PFSK-1 (cell line): ENCODE results near the gene EEF1AKMT3.

ENCODE experiments used
- FOXP2 ChIP-seq: optimal IDR thresholded peaks from 2 replicates; pipeline ENCODE3; 2011; ENCODE audit warnings: borderline replicate concordance, control low read depth, inconsistent platforms; ENCODE audit not compliant: insufficient read depth; ENCODE audit errors: extremely low read length, extremely low read depth
- POLR2AphosphoS5 ChIP-seq: IDR thresholded peaks from 2 replicates; pipeline ENCODE4 v1.6.1; 2012; ENCODE audit warnings: low read depth, mild to moderate bottlenecking, control low read depth, low read length, moderate library complexity
- TF ChIP-seq, protein P1 (sequence below), 2 experiments: IDR thresholded peaks; 2 replicates each; pipeline versions ENCODE4 v1.6.1 to v1.8.0; 2011 to 2012; ENCODE audit warnings: low read depth in 2 of 2, low read length in 2 of 2, control low read depth in 1 of 2, inconsistent platforms in 1 of 2, mild to moderate bottlenecking in 1 of 2, moderate library complexity in 1 of 2; ENCODE audit not compliant: insufficient read depth in 1 of 2

DNA sequence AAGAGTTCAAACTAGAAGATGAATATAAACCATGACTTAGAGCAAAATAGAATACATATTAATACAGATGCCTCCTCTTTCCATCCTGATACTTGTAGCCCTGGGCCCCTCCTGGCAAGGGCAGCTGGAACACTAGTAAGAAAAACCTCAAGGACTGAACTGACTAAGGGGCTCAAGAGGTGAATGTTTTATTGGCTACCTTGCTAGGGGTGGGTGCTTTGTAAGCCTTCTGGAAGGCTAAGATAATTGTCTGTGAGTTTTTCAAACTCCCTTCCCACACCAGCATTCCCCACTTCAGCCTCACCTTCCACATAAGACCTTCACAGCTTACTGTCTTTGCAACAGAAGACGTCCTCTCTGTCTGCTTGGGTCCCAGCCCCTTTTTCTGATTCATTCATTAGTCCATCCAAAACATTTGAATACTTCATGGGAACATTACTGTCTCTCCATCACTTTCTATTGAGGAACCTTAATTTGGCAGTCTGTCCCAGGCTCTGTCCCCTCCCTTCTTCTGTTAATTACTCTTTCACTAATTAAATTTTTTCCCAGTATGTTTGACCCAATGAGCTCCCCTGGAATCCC is 18.6 kb upstream of the EEF1AKMT3 start:
- TF ChIP-seq FOXP2, result no peak
- TF ChIP-seq, protein P1, sequence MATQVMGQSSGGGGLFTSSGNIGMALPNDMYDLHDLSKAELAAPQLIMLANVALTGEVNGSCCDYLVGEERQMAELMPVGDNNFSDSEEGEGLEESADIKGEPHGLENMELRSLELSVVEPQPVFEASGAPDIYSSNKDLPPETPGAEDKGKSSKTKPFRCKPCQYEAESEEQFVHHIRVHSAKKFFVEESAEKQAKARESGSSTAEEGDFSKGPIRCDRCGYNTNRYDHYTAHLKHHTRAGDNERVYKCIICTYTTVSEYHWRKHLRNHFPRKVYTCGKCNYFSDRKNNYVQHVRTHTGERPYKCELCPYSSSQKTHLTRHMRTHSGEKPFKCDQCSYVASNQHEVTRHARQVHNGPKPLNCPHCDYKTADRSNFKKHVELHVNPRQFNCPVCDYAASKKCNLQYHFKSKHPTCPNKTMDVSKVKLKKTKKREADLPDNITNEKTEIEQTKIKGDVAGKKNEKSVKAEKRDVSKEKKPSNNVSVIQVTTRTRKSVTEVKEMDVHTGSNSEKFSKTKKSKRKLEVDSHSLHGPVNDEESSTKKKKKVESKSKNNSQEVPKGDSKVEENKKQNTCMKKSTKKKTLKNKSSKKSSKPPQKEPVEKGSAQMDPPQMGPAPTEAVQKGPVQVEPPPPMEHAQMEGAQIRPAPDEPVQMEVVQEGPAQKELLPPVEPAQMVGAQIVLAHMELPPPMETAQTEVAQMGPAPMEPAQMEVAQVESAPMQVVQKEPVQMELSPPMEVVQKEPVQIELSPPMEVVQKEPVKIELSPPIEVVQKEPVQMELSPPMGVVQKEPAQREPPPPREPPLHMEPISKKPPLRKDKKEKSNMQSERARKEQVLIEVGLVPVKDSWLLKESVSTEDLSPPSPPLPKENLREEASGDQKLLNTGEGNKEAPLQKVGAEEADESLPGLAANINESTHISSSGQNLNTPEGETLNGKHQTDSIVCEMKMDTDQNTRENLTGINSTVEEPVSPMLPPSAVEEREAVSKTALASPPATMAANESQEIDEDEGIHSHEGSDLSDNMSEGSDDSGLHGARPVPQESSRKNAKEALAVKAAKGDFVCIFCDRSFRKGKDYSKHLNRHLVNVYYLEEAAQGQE (IDR thresholded peaks at IDR 0.05; ENCODE audit: insufficient read depth in 1 of 2, low read depth in 2 of 2, low read length in 2 of 2), result no peak
- no peak for TF ChIP-seq POLR2AphosphoS5
